ENCODE results near the gene RHBDD3. TPM values are rescaled to one million over a fixed set of nuclear protein-coding genes. Genes with fewer than 3 reads are reported as not detected.
A peak's percentile ranks its signal among the peaks of the same experiment; 100 is the strongest.
"Not testable (repeated sequence)": the region's sequence is repeated elsewhere in the genome, so short reads cannot be mapped to it uniquely, and the experiment has no call there.

Gene RHBDD3
- polyA plus RNA-seq, 4 donors: 13.6 to 43.1 (median 18.3) TPM

DNA sequence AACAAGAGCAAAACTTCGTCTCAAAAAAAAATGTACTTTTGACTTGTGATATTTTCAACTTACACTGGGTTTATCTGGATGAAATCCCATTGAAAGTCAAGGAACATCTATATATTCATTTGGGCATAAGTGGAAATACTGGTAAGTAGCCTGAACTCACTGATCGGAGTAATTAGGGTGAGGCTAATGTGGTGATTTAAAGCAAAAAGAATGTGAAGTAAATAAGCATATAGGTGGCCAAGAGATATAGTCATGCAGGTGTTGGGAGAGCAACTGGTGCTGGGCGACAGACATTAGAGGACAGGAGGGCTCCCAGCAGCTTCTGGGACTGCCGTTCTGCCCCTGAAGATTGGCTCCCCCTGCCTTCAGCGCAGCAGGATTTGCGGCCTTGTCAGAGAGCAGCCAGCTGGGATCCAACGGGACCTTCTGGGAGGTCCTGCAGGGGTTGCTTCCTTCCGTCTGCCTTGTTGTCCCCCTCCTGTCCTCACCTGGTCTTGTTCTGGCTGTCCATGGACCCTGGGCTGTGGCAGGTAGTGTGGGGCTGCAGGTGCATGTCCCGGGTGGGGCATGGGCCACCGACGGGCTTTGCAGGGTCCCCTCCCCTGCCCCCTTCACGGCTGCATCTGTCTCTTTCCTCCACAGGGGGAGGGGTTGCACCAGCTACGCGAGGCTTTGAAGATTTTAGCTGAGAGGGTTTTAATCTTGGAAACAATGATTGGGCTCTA lies 14.1 kb downstream of the RHBDD3 start:
- H3K27me3 ChIP-seq (ENCODE audit: control insufficient read depth in 3 of 3, insufficient read depth in 3 of 3, low read length in 3 of 3): no peaks in the 10 kb centered on the region
- 78 to 79% (median 79%) methylated on average over 14 of the region's 14 CpGs for WGBS, 3 donors
- DNase-seq: no peak
- no peak overlapping the region for H3K27ac ChIP-seq (ENCODE audit: low read depth in 1 of 3, low read length in 2 of 3)
- FAIRE-seq: no peak
- peaks cover 0 to 82% (median 0%) of the 10 kb centered on the region in 3 donors for H3K36me3 ChIP-seq (ENCODE audit: control insufficient read depth in 3 of 3, insufficient read depth in 2 of 3, low read depth in 1 of 3, low read length in 3 of 3)
- H3K9me3 ChIP-seq (ENCODE audit: control insufficient read depth in 2 of 2, insufficient read depth in 1 of 2, low read depth in 1 of 2, low read length in 1 of 2): no peaks in the 10 kb centered on the region
- no peak overlapping the region for H3K4me3 ChIP-seq (ENCODE audit: low read depth in 1 of 3, low read length in 3 of 3)
- H3K4me1 ChIP-seq (ENCODE audit: control insufficient read depth in 3 of 3, insufficient read depth in 2 of 3, low read depth in 1 of 3, low read length in 2 of 3): no peaks in the 10 kb centered on the region

DNA sequence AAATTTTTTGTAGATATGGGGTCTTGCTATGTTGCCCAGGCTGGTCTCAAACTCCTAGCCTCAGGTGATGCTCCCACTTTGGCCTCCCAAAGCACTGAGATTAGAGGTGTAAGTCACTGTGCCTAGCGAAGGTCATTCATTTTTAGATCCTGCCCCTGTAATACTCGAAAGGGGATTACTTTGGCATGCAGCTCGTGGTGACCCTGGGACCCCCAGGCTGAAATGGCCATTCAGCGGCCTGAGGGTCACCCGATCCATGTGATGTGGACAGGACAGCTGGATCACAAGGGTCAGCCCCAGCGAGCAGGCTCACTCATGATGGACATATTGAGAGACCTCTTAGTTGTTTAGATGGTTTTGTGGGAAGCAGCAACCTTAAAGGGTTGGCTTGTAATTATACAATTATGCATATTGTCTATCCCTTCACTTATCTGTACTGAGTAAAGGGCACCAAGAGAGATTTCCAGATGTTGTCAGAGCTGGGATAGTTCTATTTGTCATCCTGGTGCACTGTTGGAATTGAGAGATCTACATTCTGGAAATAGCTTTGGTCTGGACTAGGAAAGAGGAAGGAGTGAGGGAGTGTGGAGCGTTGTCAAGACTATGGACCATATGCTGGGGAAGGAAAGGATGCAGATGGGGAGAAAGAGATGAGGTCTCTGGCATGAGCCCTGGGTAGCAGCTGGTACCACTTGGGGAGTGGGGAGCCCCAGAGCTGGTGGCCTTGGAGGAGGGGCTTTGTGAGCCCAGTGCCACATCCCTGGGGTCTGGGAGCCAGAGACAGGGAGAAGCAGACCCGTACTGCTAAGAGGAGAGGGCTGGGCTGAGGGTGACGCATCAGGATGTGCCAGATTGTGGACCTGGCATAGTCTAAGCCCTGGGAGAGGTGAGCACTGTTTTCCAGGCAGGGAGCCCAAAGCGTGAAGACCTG lies 15.5 kb downstream of the RHBDD3 start:
- Histone ChIP-seq H3K27ac (ENCODE audit: low read depth in 1 of 3, low read length in 2 of 3) (no peak overlapping the region), H3K36me3 (ENCODE audit: control insufficient read depth in 3 of 3, insufficient read depth in 2 of 3, low read depth in 1 of 3, low read length in 3 of 3) (peaks cover 0 to 74% (median 0%) of the 10 kb centered on the region in 3 donors), H3K27me3 (ENCODE audit: control insufficient read depth in 3 of 3, insufficient read depth in 3 of 3, low read length in 3 of 3) (no peaks in the 10 kb centered on the region), H3K4me1 (ENCODE audit: control insufficient read depth in 3 of 3, insufficient read depth in 2 of 3, low read depth in 1 of 3, low read length in 2 of 3) (no peaks in the 10 kb centered on the region), H3K4me3 (ENCODE audit: low read depth in 1 of 3, low read length in 3 of 3) (no peak overlapping the region), H3K9me3 (ENCODE audit: control insufficient read depth in 2 of 2, insufficient read depth in 1 of 2, low read depth in 1 of 2, low read length in 1 of 2) (no peaks in the 10 kb centered on the region)
- FAIRE-seq (no peak), DNase-seq (no peak)
- WGBS, 3 donors: 90 to 94% (median 92%) methylated on average over 10 of the region's 10 CpGs

DNA sequence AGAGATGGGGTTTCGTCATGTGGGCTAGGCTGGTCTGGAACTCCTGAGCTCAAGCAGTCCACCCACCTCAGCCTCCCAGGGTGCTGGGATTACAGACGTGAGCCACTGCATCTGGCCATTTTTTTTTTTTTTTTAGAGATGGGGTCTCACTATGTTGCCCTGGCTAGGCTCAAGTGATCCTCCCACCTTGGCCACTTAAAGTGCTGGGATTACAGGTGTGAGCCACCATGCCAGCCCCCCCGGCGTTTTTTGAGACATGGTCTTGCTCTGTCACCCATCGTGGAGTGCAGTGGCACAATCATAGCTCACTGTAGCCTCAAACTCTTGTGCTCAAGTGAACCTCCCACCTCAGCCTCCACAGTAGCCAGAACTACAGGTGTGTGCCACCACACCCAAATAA lies 16.5 kb downstream of the RHBDD3 start:
- no peak overlapping the region for H3K27ac ChIP-seq (ENCODE audit: low read depth in 1 of 3, low read length in 2 of 3)
- H3K27me3 ChIP-seq (ENCODE audit: control insufficient read depth in 3 of 3, insufficient read depth in 3 of 3, low read length in 3 of 3): no peaks in the 10 kb centered on the region
- no peaks in the 10 kb centered on the region for H3K4me1 ChIP-seq (ENCODE audit: control insufficient read depth in 3 of 3, insufficient read depth in 2 of 3, low read depth in 1 of 3, low read length in 2 of 3)
- H3K36me3 ChIP-seq (ENCODE audit: control insufficient read depth in 3 of 3, insufficient read depth in 2 of 3, low read depth in 1 of 3, low read length in 3 of 3): peaks cover 0 to 73% (median 0%) of the 10 kb centered on the region in 3 donors
- no peaks in the 10 kb centered on the region for H3K9me3 ChIP-seq (ENCODE audit: control insufficient read depth in 2 of 2, insufficient read depth in 1 of 2, low read depth in 1 of 2, low read length in 1 of 2)
- WGBS, 3 donors: 91 to 97% (median 94%) methylated on average over 5 of the region's 5 CpGs
- DNase-seq (no peak), FAIRE-seq (no peak)
- no peak overlapping the region for H3K4me3 ChIP-seq (ENCODE audit: low read depth in 1 of 3, low read length in 3 of 3)

DNA sequence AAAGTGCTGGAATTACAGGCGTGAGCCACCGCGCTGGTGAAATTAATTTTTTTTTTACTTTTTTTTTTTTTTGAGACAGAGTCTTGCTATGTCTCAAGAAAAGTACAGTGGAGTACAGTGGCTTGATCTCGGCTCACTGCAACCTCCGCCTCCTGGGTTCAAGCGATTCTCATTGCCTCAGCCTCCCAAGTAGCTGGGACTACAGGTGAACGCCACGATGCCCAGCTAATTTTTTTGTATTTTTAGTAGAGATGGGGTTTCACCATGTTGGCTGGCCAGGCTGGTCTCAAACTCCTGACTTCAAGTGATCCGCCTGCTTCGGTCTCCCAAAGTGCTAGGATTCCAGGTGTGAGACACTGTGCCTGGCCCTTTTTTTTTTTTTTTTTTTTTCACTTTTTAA lies 19.9 kb downstream of the RHBDD3 start:
- peaks cover 0 to 11% (median 0%) of the 10 kb centered on the region in 3 donors for H3K4me1 ChIP-seq (ENCODE audit: control insufficient read depth in 3 of 3, insufficient read depth in 2 of 3, low read depth in 1 of 3, low read length in 2 of 3)
- H3K36me3 ChIP-seq (ENCODE audit: control insufficient read depth in 3 of 3, insufficient read depth in 2 of 3, low read depth in 1 of 3, low read length in 3 of 3): peaks cover 0 to 74% (median 0%) of the 10 kb centered on the region in 3 donors
- H3K9me3 ChIP-seq (ENCODE audit: control insufficient read depth in 2 of 2, insufficient read depth in 1 of 2, low read depth in 1 of 2, low read length in 1 of 2); H3K27me3 ChIP-seq (ENCODE audit: control insufficient read depth in 3 of 3, insufficient read depth in 3 of 3, low read length in 3 of 3); FAIRE-seq; H3K4me3 ChIP-seq (ENCODE audit: low read depth in 1 of 3, low read length in 3 of 3); H3K27ac ChIP-seq (ENCODE audit: low read depth in 1 of 3, low read length in 2 of 3); DNase-seq: not testable (repeated sequence)
- 95 to 98% (median 96%) methylated on average over 10 of the region's 10 CpGs for WGBS, 3 donors

DNA sequence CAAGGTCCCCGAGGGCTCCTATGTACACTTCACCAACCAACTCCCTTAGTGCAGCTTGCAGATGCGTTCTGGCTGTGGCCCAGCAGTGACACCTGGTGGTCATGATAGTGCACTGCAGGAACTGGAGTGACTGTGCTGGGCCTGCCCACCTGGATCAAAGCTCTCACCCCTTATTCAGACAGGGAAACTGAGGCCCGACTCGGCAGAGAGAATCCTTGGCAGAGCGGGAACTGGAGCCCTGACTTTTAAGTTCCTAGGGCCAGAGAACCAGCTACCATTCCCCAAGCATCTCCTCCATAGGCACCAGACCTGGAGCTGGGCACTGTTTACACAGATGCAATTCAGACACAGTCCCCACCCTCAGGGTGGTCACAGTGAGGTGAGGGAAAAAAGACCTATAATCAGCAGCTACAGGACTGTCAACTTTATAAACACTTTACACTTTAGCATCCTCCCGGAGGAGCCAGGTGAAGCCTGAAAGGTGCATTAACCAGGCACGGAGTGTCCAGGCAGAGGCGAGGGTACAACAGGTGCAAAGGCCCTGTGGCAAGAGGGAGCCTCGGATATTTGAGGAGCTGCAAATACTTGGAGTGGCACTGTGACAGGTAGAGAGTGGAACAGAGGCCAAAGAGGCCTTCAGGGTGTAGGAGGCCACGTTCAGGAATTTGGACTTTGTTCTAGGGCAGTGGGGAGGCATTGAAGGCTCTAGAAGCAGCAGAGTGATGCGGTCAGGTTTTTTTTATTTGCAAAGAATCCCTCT lies 22.0 kb downstream of the RHBDD3 start:
- H3K9me3 ChIP-seq (ENCODE audit: control insufficient read depth in 2 of 2, insufficient read depth in 1 of 2, low read depth in 1 of 2, low read length in 1 of 2): peaks cover 0 to 2% of the 10 kb centered on the region in 2 donors
- no peak for FAIRE-seq
- no peaks in the 10 kb centered on the region for H3K27me3 ChIP-seq (ENCODE audit: control insufficient read depth in 3 of 3, insufficient read depth in 3 of 3, low read length in 3 of 3)

DNA sequence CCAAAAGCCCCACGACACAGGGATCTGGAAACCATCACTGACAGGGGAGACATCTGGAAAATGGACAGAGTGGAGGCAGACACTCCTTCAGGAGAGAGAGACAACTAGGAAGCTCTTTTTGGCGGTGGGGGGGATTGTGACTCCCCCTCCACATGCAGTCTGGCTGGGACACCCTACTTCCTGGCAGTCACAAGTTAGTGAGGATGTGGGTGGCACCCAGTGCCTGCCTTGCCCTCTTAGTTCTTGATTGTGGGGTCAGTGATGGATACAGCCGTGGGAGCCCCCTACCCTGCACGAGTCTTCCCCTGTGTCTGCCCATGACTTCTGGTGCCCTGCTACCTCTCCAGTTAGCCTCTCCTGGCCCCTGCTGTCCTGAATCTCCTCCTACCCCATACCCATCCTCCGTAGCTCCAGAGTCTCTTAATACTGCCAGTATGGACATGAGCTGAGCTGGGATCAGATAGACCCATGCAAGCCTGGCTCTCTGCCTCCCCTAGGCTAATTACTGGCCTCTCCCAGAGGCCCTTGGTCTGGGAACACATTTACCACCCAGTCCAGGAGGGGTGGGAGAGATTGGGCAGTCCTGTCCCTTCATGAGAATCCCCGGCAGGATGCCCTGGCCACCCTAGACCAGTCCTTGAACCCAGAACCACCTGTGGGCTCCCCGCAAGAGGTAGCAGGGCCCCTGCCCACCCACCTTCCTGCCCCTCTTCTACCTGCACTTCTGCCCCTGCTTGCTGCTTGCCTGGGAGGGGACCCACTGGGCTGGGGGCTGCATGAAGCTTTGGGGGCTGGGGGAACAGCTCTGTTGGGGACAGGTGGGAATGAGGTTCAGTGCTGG lies 22.8 kb downstream of the RHBDD3 start:
- FAIRE-seq (no peak), DNase-seq (no peak)
- Histone ChIP-seq H3K4me1 (ENCODE audit: control insufficient read depth in 3 of 3, insufficient read depth in 2 of 3, low read depth in 1 of 3, low read length in 2 of 3) (peaks cover 0 to 11% (median 0%) of the 10 kb centered on the region in 3 donors), H3K4me3 (ENCODE audit: low read depth in 1 of 3, low read length in 3 of 3) (no peak overlapping the region), H3K27me3 (ENCODE audit: control insufficient read depth in 3 of 3, insufficient read depth in 3 of 3, low read length in 3 of 3) (no peaks in the 10 kb centered on the region), H3K27ac (ENCODE audit: low read depth in 1 of 3, low read length in 2 of 3) (no peak overlapping the region), H3K9me3 (ENCODE audit: control insufficient read depth in 2 of 2, insufficient read depth in 1 of 2, low read depth in 1 of 2, low read length in 1 of 2) (peaks cover 0 to 7% of the 10 kb centered on the region in 2 donors), H3K36me3 (ENCODE audit: control insufficient read depth in 3 of 3, insufficient read depth in 2 of 3, low read depth in 1 of 3, low read length in 3 of 3) (peaks cover 0 to 77% (median 0%) of the 10 kb centered on the region in 3 donors)
- 68 to 72% (median 72%) methylated on average over 7 of the region's 7 CpGs for WGBS, 3 donors

More for the DNA sequence above, 22.0 kb downstream of the RHBDD3 start:
- Histone ChIP-seq H3K27ac (ENCODE audit: low read depth in 1 of 3, low read length in 2 of 3) (no peak overlapping the region), H3K36me3 (ENCODE audit: control insufficient read depth in 3 of 3, insufficient read depth in 2 of 3, low read depth in 1 of 3, low read length in 3 of 3) (peaks cover 0 to 71% (median 0%) of the 10 kb centered on the region in 3 donors), H3K4me3 (ENCODE audit: low read depth in 1 of 3, low read length in 3 of 3) (no peak overlapping the region), H3K4me1 (ENCODE audit: control insufficient read depth in 3 of 3, insufficient read depth in 2 of 3, low read depth in 1 of 3, low read length in 2 of 3) (peaks cover 0 to 11% (median 0%) of the 10 kb centered on the region in 3 donors)
- 29 to 41% (median 34%) methylated on average over 11 of the region's 11 CpGs for WGBS, 3 donors
- peak; percentile 60 to 80 for DNase-seq

DNA sequence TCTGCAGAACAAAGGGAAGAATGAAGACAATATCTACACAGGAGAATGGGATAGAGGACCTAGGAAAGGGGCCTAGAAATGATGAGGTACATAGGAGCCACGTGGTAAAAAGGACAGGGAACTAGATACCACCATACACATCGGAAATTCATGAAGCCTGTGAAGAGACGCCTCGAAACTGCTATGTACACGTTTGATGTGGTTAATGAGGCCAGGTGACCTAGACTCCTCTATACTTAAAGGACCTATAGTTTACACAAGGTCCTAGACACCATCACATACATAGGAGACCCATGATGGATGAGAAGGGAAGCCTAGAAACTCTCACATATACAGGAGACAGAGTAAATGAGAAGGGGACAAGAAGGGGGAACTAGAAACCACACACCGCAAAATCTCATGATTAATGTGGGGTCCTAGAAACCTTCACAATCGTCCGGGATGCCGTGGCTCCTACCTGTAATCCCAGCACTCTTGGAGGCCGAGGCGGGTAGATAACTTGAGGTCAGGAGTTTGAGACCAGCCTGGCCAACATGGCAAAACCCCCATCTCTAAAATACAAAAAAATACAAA lies 23.8 kb downstream of the RHBDD3 start:
- peaks cover 0 to 11% (median 0%) of the 10 kb centered on the region in 3 donors for H3K4me1 ChIP-seq (ENCODE audit: control insufficient read depth in 3 of 3, insufficient read depth in 2 of 3, low read depth in 1 of 3, low read length in 2 of 3)
- peaks cover 0 to 12% of the 10 kb centered on the region in 2 donors for H3K9me3 ChIP-seq (ENCODE audit: control insufficient read depth in 2 of 2, insufficient read depth in 1 of 2, low read depth in 1 of 2, low read length in 1 of 2)
- H3K4me3 ChIP-seq (ENCODE audit: low read depth in 1 of 3, low read length in 3 of 3): no peak overlapping the region
- no peak overlapping the region for H3K27ac ChIP-seq (ENCODE audit: low read depth in 1 of 3, low read length in 2 of 3)
- peaks cover 0 to 74% (median 0%) of the 10 kb centered on the region in 3 donors for H3K36me3 ChIP-seq (ENCODE audit: control insufficient read depth in 3 of 3, insufficient read depth in 2 of 3, low read depth in 1 of 3, low read length in 3 of 3)
- FAIRE-seq (no peak), DNase-seq (no peak)
- 77 to 86% (median 86%) methylated on average over 11 of the region's 11 CpGs for WGBS, 3 donors
- no peaks in the 10 kb centered on the region for H3K27me3 ChIP-seq (ENCODE audit: control insufficient read depth in 3 of 3, insufficient read depth in 3 of 3, low read length in 3 of 3)

Data from small intestine (tissue), 7 donors.